ENCODE results near the gene TGM1. TPM values are rescaled to one million over a fixed set of nuclear protein-coding genes. Genes with fewer than 3 reads are reported as not detected.

Gene TGM1
- total RNA-seq, 1 experiment from 2014 or later: 26.2 TPM

GRCh38 chr14:24289649-24290280, 26.8 kb upstream of the TGM1 start:
- CTCF ChIA-PET: interaction anchor here (0.9 to 5.5 kb wide), 8 partner anchors 8 to 141 kb away, joined by 3 to 39 read pairs (median 8); partner anchors contain the start of genes CIDEB, LTB4R2 and TINF2
- no peak for TF ChIP-seq CTCF (IDR thresholded peaks at IDR 0.05; ENCODE audit: unreplicated experiment)
- H3K4me1 Mint-ChIP-seq (ENCODE audit: insufficient read depth, unreplicated experiment): peaks cover 13% of the 10 kb centered on the region
- peaks cover 42% of the 10 kb centered on the region for H3K36me3 Mint-ChIP-seq (ENCODE audit: insufficient read depth, unreplicated experiment)
- intact Hi-C loops (cut with micrococcal nuclease): no loop called here
- POLR2A ChIA-PET: interaction anchor here (0.6 to 4.5 kb wide), 10 partner anchors 8 to 1190 kb away, joined by 3 to 33 read pairs (median 4); partner anchors contain the start of genes DHRS1, LTB4R2, NOP9 and TINF2
- no TSS peak for BruUV-seq (replicated peaks)
- H3K27ac Mint-ChIP-seq (ENCODE audit: low read depth, unreplicated experiment): peak overlapping the region; percentile 73
- H3K9me3 Mint-ChIP-seq (ENCODE audit: unreplicated experiment): no peaks in the 10 kb centered on the region
- no peak overlapping the region for H3K4me3 Mint-ChIP-seq (ENCODE audit: unreplicated experiment)
- no peaks in the 10 kb centered on the region for H3K27me3 Mint-ChIP-seq (ENCODE audit: insufficient read depth, unreplicated experiment)
- DNase-seq (ENCODE audit: unreplicated experiment): no peak

GRCh38 chr14:24286996-24287395, 24.0 kb upstream of the TGM1 start:
- no peaks in the 10 kb centered on the region for H3K9me3 Mint-ChIP-seq (ENCODE audit: unreplicated experiment)
- POLR2A ChIA-PET: interaction anchor here (3.9 to 9.2 kb wide), 2 partner anchors 12 to 15 kb away, joined by 13 to 115 read pairs; partner anchors contain the start of genes DHRS1, NOP9 and RABGGTA
- intact Hi-C loops (cut with micrococcal nuclease): no loop called here
- CTCF ChIA-PET: interaction anchor here (0.7 to 4.1 kb wide), 4 partner anchors 10 to 46 kb away, joined by 3 to 19 read pairs (median 10); partner anchors contain the start of genes LTB4R2 and TINF2
- H3K4me1 Mint-ChIP-seq (ENCODE audit: insufficient read depth, unreplicated experiment): peaks cover 13% of the 10 kb centered on the region
- no peak overlapping the region for H3K4me3 Mint-ChIP-seq (ENCODE audit: unreplicated experiment)
- H3K27ac Mint-ChIP-seq (ENCODE audit: low read depth, unreplicated experiment): no peak overlapping the region
- H3K36me3 Mint-ChIP-seq (ENCODE audit: insufficient read depth, unreplicated experiment): peaks cover 16% of the 10 kb centered on the region
- DNase-seq (ENCODE audit: unreplicated experiment): no peak
- no TSS peak for BruUV-seq (replicated peaks)
- H3K27me3 Mint-ChIP-seq (ENCODE audit: insufficient read depth, unreplicated experiment): no peaks in the 10 kb centered on the region
- TF ChIP-seq CTCF (IDR thresholded peaks at IDR 0.05; ENCODE audit: unreplicated experiment): no peak

- Mint-ChIP-seq H3K9me3 (ENCODE audit: unreplicated experiment) (no peaks in the 10 kb centered on the region), H3K27ac (ENCODE audit: low read depth, unreplicated experiment) (no peak overlapping the region), H3K4me3 (ENCODE audit: unreplicated experiment) (no peak overlapping the region), H3K36me3 (ENCODE audit: insufficient read depth, unreplicated experiment) (peaks cover 4% of the 10 kb centered on the region), H3K27me3 (ENCODE audit: insufficient read depth, unreplicated experiment) (no peaks in the 10 kb centered on the region), H3K4me1 (ENCODE audit: insufficient read depth, unreplicated experiment) (peaks cover 24% of the 10 kb centered on the region)
- intact Hi-C loops (cut with micrococcal nuclease): no loop called here
- ChIA-PET POLR2A (interaction anchor here (1.6 to 9.2 kb wide), 3 partner anchors 12 to 14 kb away, joined by 6 to 115 read pairs (median 13); partner anchors contain the start of genes DHRS1, NOP9 and RABGGTA), CTCF (interaction anchor here (1.5 to 7.7 kb wide), 5 partner anchors 11 to 43 kb away, joined by 3 to 131 read pairs (median 19); partner anchors contain the start of genes CIDEB, DHRS1, NOP9 and TINF2)
- TF ChIP-seq CTCF (IDR thresholded peaks at IDR 0.05; ENCODE audit: unreplicated experiment): no peak
- no peak for DNase-seq (ENCODE audit: unreplicated experiment)
- no TSS peak for BruUV-seq (replicated peaks)
Measured at GRCh38 chr14:24285351-24285750, 22.4 kb upstream of the TGM1 start.

- Mint-ChIP-seq H3K4me3 (ENCODE audit: unreplicated experiment) (no peak overlapping the region), H3K36me3 (ENCODE audit: insufficient read depth, unreplicated experiment) (peaks cover 4% of the 10 kb centered on the region), H3K9me3 (ENCODE audit: unreplicated experiment) (no peaks in the 10 kb centered on the region), H3K27me3 (ENCODE audit: insufficient read depth, unreplicated experiment) (no peaks in the 10 kb centered on the region), H3K27ac (ENCODE audit: low read depth, unreplicated experiment) (no peak overlapping the region), H3K4me1 (ENCODE audit: insufficient read depth, unreplicated experiment) (peaks cover 27% of the 10 kb centered on the region)
- POLR2A ChIA-PET: interaction anchor here (0.6 to 9.2 kb wide), 10 partner anchors 7 to 144 kb away, joined by 3 to 115 read pairs (median 10); partner anchors contain the start of genes CHMP4A, DHRS1, LTB4R2 and NOP9
- TF ChIP-seq CTCF (IDR thresholded peaks at IDR 0.05; ENCODE audit: unreplicated experiment): no peak
- CTCF ChIA-PET: interaction anchor here (0.9 to 7.7 kb wide), 9 partner anchors 9 to 722 kb away, joined by 3 to 131 read pairs (median 10); partner anchors contain the start of genes CIDEB, DHRS1, NOP9 and RABGGTA
- BruUV-seq (replicated peaks): no TSS peak
- intact Hi-C loops (cut with micrococcal nuclease): no loop called here
- no peak for DNase-seq (ENCODE audit: unreplicated experiment)
Measured at GRCh38 chr14:24284501-24285035, 21.6 kb upstream of the TGM1 start.

All from MCF 10A (cell line).